DOHH2 (cell line): ENCODE data around the gene DNMT1.

Source experiments
- CTCF ChIP-seq: fragments of 200-600 bp; sonication (generic); IDR thresholded peaks from one replicate; pipeline ENCODE4 v1.5.1; 2014; ENCODE audit warnings: antibody characterized with exemption, mild to moderate bottlenecking, low read depth, low read length; ENCODE audit not compliant: poor library complexity, severe bottlenecking
- EZH2phosphoT487 ChIP-seq: fragments of 200-600 bp; sonication (generic); IDR thresholded peaks from 2 replicates; pipeline ENCODE4 v1.6.1; 2017; ENCODE audit warnings: borderline replicate concordance, mild to moderate bottlenecking, antibody characterized with exemption, low read length, moderate library complexity, mixed read lengths

- TF ChIP-seq CTCF, result no peak
- TF ChIP-seq EZH2phosphoT487, result no peak
These were observed 5.1 kb downstream of the DNMT1 start for GRCh38 chr19:10189616-10190015.
